HG03565 (cell line): ENCODE data around the gene ZNF564.
"Not testable (repeated sequence)": the region's sequence is repeated elsewhere in the genome, so short reads cannot be mapped to it uniquely, and the experiment has no call there.

Experiments used
- ATAC-seq: cut with Tn5 transposase; IDR thresholded peaks from one replicate; pipeline ENCODE4 v1.9.1; 2021; ENCODE audit warnings: mild to moderate bottlenecking, moderate library complexity; ENCODE audit not compliant: unreplicated experiment

The ZNF564 gene

GRCh38 chr19:12551060-12551832 lies at the start of gene ZNF564:
Gene ZNF564 (minus strand): TSS chr19:12551482. CDS start chr19:12551332, 150 bp downstream.
- peak; percentile 96 for ATAC-seq

GRCh38 chr19:12597594-12597993 lies 46.3 kb upstream of the ZNF564 start:
- no peak for ATAC-seq

- no peak for ATAC-seq
These were observed 45.8 kb upstream of the ZNF564 start for GRCh38 chr19:12596927-12597548.

- no peak for ATAC-seq
These were observed 45.2 kb upstream of the ZNF564 start for GRCh38 chr19:12596485-12596884.

GRCh38 chr19:12581100-12581499 lies 29.8 kb upstream of the ZNF564 start:
- no peak for ATAC-seq

GRCh38 chr19:12580180-12580694 lies 29.0 kb upstream of the ZNF564 start:
- no peak for ATAC-seq

GRCh38 chr19:12578641-12579040 lies 27.4 kb upstream of the ZNF564 start:
- no peak for ATAC-seq

GRCh38 chr19:12574036-12574435 lies 22.8 kb upstream of the ZNF564 start:
- no peak for ATAC-seq

GRCh38 chr19:12567951-12568350 lies 16.7 kb upstream of the ZNF564 start:
- ATAC-seq: no peak

GRCh38 chr19:12566380-12566779 lies 15.1 kb upstream of the ZNF564 start:
- ATAC-seq: not testable (repeated sequence)

- ATAC-seq: no peak
These were observed 12.9 kb upstream of the ZNF564 start for GRCh38 chr19:12564016-12564664.

- ATAC-seq: no peak
These were observed 4.2 kb upstream of the ZNF564 start for GRCh38 chr19:12555456-12555930.

GRCh38 chr19:12546903-12547302 lies 4.4 kb downstream of the ZNF564 start:
- no peak for ATAC-seq

- ATAC-seq: no peak
These were observed 5.2 kb downstream of the ZNF564 start for GRCh38 chr19:12546068-12546467.

- no peak for ATAC-seq
These were observed 6.0 kb downstream of the ZNF564 start for GRCh38 chr19:12545267-12545666.

- ATAC-seq: no peak
These were observed 6.8 kb downstream of the ZNF564 start for GRCh38 chr19:12544401-12544876.

GRCh38 chr19:12543855-12544254 lies 7.4 kb downstream of the ZNF564 start:
- no peak for ATAC-seq

GRCh38 chr19:12527034-12527836 lies 24.0 kb downstream of the ZNF564 start:
- no peak for ATAC-seq

GRCh38 chr19:12526542-12526941 lies 24.7 kb downstream of the ZNF564 start:
- ATAC-seq: no peak

- ATAC-seq: no peak
These were observed 29.3 kb downstream of the ZNF564 start for GRCh38 chr19:12521996-12522395.
